ENCODE measurements around the gene KRTAP10-6.
"Not testable (repeated sequence)": the region's sequence is repeated elsewhere in the genome, so short reads cannot be mapped to it uniquely, and the experiment has no call there.

Gene KRTAP10-6

GRCh38 chr21:44557491-44558328, 34.6 kb downstream of the KRTAP10-6 start:
- no peak for DNase-seq (ENCODE audit: low read depth)

DNA sequence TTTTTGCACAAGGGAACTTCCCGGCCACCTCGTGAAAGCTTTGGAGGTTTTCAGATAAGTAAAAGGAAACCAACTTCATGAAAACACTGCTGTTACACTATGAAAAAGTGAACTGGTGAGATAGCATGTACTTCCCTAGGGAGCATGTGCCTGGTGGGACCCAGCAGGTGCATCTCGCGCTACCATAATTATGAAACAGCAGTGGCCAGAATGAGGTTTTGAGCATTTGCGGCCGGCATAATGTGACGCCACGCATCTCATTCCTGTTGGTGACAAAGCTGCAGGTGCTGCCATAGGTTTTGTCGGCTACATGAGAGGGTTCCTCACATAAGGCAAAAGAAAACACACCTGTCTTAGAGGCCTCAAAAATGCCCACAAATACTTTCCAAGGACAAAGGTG, 35.4 kb downstream of the KRTAP10-6 start:
- no peak for DNase-seq (ENCODE audit: low read depth)

DNA sequence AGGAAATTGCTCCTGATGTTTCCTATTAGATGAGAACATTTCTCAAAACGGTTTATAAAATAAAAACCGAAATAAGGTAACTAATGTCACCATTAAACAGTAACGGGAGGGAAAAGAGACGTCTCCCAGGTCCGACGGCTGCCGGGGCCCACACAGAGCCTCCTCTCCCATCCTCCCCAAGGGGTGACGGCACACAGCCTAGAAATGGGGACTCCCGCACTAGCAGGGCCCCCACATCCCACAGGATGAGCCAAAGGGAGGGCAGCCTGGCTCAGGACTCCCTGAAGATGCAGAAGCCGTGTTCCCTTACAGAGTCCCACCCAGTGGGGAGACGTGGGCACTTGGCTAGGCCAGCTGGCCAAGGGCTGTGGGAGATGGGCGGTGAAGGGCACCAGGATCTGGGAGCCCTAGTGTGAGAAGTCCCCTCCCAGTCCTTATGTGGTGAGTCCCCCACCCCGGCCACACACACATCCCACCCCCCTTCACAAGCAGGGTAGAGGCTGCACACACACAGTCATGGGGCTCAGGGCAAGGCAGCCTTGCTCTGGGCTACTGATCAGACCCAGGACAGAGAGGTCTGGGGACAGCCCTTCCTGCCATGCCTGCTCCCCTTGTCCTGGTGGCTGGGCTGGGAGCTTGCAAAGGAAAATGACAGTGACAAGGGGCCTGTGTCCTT, 37.0 kb downstream of the KRTAP10-6 start:
- no peak for DNase-seq (ENCODE audit: low read depth)

- DNase-seq (ENCODE audit: low read depth), result no peak
Measured at GRCh38 chr21:44552681-44553080, 39.6 kb downstream of the KRTAP10-6 start.

- no peak for DNase-seq (ENCODE audit: low read depth)
Measured at GRCh38 chr21:44552136-44552535, 40.2 kb downstream of the KRTAP10-6 start.

GRCh38 chr21:44551340-44551961, 40.9 kb downstream of the KRTAP10-6 start, which contains the start of gene KRTAP10-2:
Gene KRTAP10-2, minus strand, starts transcription at chr21:44551505. Its CDS starts 47 bp downstream, at chr21:44551458.
- no peak for DNase-seq (ENCODE audit: low read depth)

GRCh38 chr21:44550807-44551206, 41.5 kb downstream of the KRTAP10-6 start:
- DNase-seq (ENCODE audit: low read depth), result no peak

GRCh38 chr21:44550285-44550684, 42.0 kb downstream of the KRTAP10-6 start:
- DNase-seq (ENCODE audit: low read depth), result not testable (repeated sequence)

DNA sequence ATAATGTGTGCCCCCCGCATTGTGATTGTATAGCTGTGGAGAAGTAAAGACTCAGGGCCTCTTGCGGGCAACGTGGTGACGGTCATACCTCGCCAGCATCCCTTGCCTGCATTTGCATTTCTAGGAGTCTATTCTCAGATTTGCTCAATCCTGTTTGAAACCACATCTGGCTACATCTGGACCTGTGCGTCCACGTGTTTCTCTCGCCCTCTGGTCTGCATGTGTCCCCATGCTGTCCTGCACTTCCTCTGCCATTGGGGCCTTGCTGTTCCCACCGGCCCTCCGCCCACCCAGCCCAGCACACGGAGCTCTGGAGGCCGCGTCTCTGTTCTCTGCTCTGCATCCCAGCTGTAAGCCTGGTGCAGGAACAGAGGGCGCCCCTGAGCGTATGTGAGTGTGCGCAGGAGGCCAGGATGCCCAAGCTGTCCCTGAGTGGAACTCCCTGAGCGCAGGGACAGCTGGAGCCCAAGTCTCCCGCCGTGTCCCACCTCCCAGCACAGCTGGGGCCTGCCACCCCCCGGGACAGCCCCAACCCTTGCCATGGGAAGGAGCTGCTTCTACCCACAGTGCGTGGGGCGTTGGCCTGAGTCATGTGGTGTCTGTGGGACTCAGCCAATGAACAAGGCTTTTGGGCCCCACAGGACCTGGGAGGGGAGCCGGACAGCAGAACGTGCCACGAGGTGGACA, 42.6 kb downstream of the KRTAP10-6 start:
- no peak for DNase-seq (ENCODE audit: low read depth)

DNA sequence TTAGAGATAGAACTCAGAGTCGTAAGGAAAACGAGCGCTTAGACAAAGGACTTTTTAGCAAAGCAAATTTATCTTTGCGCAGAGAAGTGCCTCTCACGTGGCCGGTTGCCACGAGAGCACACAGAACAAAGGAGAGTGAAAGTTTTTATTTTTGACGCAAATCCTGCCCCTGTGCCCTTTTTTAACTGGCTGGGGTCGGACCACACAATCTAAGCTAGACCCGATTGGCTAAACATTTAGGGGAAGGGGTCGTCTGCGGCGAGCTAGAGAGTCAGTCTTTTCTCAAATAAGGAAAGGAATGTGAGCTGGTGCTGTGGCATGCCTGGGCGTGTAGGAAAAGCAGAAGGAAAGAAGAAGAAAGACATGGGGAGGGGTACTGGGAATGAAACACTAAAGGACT, 43.4 kb downstream of the KRTAP10-6 start:
- no peak for DNase-seq (ENCODE audit: low read depth)

DNA sequence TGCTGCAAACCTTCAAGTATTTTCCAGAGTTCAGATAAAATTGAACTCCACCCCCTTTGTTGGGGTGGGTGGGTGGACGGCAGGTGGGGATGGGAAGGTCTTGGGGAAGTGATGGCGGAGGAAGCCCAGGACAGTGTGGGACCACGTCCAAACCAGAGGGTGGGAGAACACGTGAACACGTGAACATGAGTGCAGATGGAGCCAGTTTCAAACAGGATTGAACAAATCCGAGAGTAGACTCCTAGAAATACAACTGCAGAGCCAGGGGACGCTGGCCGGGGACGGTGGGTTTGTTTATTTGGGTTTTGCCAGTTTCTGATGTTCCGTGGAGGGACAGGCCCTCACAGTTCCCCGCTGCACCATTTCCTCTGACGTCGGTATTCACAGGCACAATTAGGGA, 43.9 kb downstream of the KRTAP10-6 start:
- DNase-seq (ENCODE audit: low read depth), result no peak

- no peak for DNase-seq (ENCODE audit: low read depth)
Measured at GRCh38 chr21:44547656-44548331, 44.5 kb downstream of the KRTAP10-6 start.

DNA sequence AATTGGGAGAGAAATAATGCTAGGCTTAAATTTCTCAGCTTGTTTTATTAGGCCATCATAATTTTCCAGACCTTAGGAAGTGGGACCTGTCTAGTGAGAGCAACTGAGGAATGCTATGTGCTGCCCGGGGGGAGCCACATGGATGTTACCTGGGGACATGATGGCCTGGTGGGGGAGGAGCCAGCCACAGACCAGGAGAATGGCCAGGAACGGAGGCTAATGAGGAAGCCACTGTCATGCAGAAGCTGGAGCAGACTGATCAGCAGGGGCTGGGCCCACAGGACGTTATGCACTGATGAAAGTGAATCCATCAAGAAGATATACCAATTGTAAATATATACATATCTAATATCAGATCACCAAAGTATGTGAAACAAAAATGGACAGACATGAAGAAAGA, 47.7 kb downstream of the KRTAP10-6 start:
- DNase-seq (ENCODE audit: low read depth), result no peak

- DNase-seq (ENCODE audit: low read depth), result no peak
Measured at GRCh38 chr21:44542716-44543115, 49.6 kb downstream of the KRTAP10-6 start.

Measured in stimulated activated CD8-positive, alpha-beta memory T cell treated with anti-CD3 and anti-CD28 coated beads, Interleukin-15, amount 100 ng/mL, for 1 hour (primary cell).